Mucosa of stomach (tissue), 1 donor: ENCODE data around the gene UQCR10.

Experiments
- H3K27me3 ChIP-seq: one replicate; pipeline ENCODE4 v1.7.0; 2013; ENCODE audit warnings: mild to moderate bottlenecking, low read length; ENCODE audit not compliant: control insufficient read depth, insufficient read depth
- H3K36me3 ChIP-seq: one replicate; pipeline ENCODE4 v1.7.0; 2013; ENCODE audit warnings: low read length; ENCODE audit not compliant: control insufficient read depth, insufficient read depth
- H3K4me1 ChIP-seq: one replicate; pipeline ENCODE4 v1.7.0; 2013; ENCODE audit warnings: mild to moderate bottlenecking, low read length; ENCODE audit not compliant: control insufficient read depth, insufficient read depth
- H3K4me3 ChIP-seq: one replicate; pipeline ENCODE4 v1.7.0; 2013; ENCODE audit warnings: low read length
- H3K9ac ChIP-seq: one replicate; pipeline ENCODE4 v1.7.0; 2013; ENCODE audit warnings: mild to moderate bottlenecking, low read length, moderate library complexity
- H3K9me3 ChIP-seq: one replicate; pipeline ENCODE4 v1.7.0; 2013; ENCODE audit warnings: mild to moderate bottlenecking, low read length, moderate library complexity; ENCODE audit not compliant: control insufficient read depth
- donor health status: Pancreatic carcinoma.

Gene UQCR10

DNA sequence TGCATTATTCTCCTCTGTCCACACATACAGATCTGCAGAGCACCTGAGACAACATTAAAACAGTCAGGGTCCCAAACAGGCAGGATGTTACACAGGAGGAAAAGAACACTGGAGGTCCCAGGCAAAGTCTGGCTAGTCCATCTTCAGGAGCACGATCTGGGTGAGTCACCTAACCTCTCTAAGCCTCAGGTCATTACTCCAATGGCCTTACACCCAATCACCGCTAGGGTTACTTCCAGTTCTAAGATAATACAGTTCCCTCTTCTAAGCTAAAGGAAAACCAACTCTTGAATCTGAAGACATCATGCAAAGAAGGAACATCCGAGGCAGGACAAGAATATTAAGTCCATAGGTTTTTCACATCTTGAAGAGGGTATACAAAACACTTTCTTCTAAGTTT, 46.4 kb downstream of the UQCR10 start:
- Histone ChIP-seq H3K27me3 (no peaks in the 10 kb centered on the region), H3K36me3 (peaks cover 15% of the 10 kb centered on the region), H3K9me3 (no peaks in the 10 kb centered on the region), H3K4me1 (peaks cover 60% of the 10 kb centered on the region), H3K9ac (no peak overlapping the region), H3K4me3 (no peak overlapping the region)

DNA sequence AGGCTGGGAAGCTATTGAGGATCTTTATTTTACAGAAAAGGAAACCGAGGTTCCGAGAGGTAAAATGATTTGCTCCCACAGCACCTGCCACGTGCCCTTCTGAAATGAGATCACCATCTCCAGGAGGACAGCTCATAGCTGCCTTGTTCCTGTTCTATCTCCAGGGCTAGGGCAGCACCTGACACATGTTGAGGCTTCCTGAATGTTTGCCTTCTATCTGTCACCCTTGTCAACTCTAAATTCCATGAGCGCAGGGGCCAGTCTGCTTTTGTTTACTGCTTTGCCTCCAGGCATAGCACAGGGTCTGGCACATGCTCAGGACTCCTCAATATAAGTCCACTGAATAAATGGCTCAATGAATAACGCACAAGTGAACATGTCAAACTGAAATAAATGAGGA, 46.8 kb downstream of the UQCR10 start:
- no peak overlapping the region for H3K9ac ChIP-seq
- H3K4me1 ChIP-seq, result peaks cover 60% of the 10 kb centered on the region
- no peaks in the 10 kb centered on the region for H3K9me3 ChIP-seq
- H3K4me3 ChIP-seq, result no peak overlapping the region
- no peaks in the 10 kb centered on the region for H3K27me3 ChIP-seq
- peaks cover 15% of the 10 kb centered on the region for H3K36me3 ChIP-seq

DNA sequence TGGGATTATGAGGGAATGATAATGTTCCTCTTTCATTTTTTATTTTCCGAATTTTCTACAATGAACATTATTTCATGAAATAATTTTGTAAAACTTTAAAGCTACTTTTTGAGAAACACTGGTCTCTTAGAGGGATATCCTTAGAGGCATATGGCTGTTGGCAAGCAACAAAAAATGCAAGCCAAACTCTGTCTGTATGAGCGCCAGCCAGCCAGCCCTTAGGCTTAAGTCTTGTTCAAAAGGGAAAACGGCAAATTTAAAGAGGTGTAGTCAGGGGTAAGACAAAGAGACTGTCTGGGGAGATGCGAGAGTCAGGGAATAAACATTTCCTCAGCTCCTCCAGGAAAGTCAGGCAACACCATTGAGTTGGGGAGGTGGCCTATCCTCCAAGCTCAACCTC, 48.4 kb downstream of the UQCR10 start:
- H3K4me1 ChIP-seq, result peaks cover 53% of the 10 kb centered on the region
- no peak overlapping the region for H3K4me3 ChIP-seq
- peaks cover 10% of the 10 kb centered on the region for H3K36me3 ChIP-seq
- no peaks in the 10 kb centered on the region for H3K9me3 ChIP-seq
- peak overlapping the region; percentile 30 for H3K9ac ChIP-seq
- no peaks in the 10 kb centered on the region for H3K27me3 ChIP-seq

DNA sequence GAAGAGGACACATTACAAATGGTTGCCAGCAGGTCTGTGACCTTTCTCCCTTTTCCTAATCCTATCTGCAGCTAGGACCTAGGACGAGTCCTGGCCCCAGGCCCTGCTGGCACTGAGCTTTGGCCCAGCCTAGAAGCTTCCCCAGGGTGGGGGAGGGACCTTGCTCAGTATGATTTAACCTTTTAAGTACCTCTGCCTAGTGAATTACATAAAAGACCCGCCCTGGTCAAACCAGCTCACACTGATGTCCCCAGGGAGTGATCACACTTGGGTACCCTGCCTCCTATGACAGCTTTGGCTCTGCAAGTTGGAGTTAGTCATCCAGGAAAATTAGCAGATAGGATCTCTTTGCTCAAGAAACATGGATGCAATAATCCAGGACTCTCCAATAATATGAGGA, 49.0 kb downstream of the UQCR10 start:
- Histone ChIP-seq H3K4me1 (peaks cover 57% of the 10 kb centered on the region), H3K36me3 (peaks cover 10% of the 10 kb centered on the region), H3K4me3 (no peak overlapping the region), H3K9ac (peak overlapping the region; percentile 30), H3K27me3 (no peaks in the 10 kb centered on the region), H3K9me3 (no peaks in the 10 kb centered on the region)

DNA sequence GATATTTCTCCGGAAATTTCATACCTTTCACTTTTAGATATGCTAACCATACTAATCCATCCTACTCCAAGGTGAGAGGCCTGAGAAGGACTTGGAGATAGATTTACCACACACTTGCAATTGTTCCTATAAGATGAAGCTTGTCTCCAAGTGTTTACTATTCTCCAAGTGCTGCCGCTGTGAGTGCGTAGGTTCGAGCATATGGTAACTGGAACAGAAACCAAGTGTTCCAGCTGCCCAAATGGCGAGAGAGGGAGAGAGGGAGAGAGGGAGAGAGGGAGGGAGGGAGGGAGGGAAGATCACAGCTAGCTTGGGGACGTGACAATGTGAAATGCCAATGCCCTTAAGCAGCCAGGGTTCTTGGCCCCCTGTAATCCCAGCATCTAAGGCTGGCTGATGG, 49.4 kb downstream of the UQCR10 start:
- Histone ChIP-seq H3K9me3 (no peaks in the 10 kb centered on the region), H3K36me3 (peaks cover 10% of the 10 kb centered on the region), H3K4me3 (no peak overlapping the region), H3K4me1 (peaks cover 60% of the 10 kb centered on the region), H3K27me3 (no peaks in the 10 kb centered on the region), H3K9ac (no peak overlapping the region)

DNA sequence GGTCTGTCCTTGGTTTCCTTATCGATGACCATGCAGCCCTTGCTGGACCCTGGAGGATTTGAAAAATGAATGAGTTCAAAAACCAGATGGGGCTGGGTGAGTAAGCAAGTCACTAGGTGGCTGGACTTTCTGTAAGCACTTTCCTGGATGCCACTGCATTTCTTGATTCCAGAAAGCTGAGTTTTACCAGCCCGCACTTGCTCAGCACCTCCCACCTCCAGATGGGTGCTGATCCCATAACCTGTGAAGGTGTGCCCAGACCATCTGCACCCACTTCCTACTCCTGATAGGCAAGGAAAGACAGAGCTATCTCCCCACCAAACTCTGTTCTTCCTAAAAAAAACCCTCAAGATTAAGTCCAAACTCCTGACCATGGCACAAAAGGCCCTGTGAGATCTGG, 49.8 kb downstream of the UQCR10 start:
- H3K9ac ChIP-seq, result no peak overlapping the region
- no peaks in the 10 kb centered on the region for H3K27me3 ChIP-seq
- no peak overlapping the region for H3K4me3 ChIP-seq
- H3K4me1 ChIP-seq, result peaks cover 60% of the 10 kb centered on the region
- no peaks in the 10 kb centered on the region for H3K9me3 ChIP-seq
- H3K36me3 ChIP-seq, result peaks cover 10% of the 10 kb centered on the region

DNA sequence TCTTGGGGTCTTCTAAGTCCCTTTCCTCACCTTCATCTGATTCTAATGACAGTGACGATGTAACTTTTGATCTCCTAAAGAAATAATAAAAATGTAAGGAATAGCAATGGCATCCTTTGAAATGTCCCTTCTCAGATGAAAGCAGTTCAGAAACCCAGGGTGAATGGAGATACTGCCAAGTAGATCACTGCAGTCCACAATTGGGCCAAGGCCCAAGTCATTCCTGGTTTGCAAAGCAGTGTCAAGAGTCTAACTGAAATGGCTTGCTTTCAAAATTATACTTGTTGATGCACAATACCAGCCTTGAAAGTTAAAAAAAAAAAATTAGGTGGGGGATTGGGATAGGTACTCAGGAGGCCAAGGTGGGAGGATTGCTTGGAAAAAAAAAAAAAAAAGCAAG, 50.6 kb downstream of the UQCR10 start:
- Histone ChIP-seq H3K9me3 (no peaks in the 10 kb centered on the region), H3K4me1 (peaks cover 60% of the 10 kb centered on the region), H3K9ac (no peak overlapping the region), H3K27me3 (no peaks in the 10 kb centered on the region), H3K36me3 (peaks cover 4% of the 10 kb centered on the region), H3K4me3 (no peak overlapping the region)

DNA sequence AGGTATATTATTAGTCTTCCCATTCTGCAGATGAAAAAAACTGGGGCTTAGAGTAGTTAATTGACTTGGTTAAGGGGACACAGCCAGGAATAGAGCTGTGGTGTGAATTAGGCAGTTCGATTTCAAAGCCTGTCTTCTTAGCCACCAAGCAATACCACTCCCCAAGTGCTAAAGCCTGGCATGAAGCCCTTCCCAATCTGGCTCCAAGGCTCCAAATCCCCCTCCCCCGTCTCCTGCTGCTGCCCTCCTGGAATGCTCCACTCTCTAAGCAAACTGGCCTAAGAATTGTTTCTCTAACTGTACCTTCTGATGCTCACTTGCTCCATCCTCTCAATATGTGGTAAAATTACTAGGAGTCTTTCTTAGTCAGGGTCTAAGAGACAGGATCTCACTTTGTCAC, 52.3 kb downstream of the UQCR10 start:
- H3K36me3 ChIP-seq, result peaks cover 3% of the 10 kb centered on the region
- H3K9ac ChIP-seq, result no peak overlapping the region
- no peak overlapping the region for H3K4me3 ChIP-seq
- H3K9me3 ChIP-seq, result no peaks in the 10 kb centered on the region
- H3K4me1 ChIP-seq, result peaks cover 49% of the 10 kb centered on the region
- no peaks in the 10 kb centered on the region for H3K27me3 ChIP-seq
